K562 (cell line): Measurements from ENCODE around the gene GPR15LG. TPM values are rescaled to one million over a fixed set of nuclear protein-coding genes. Genes with fewer than 3 reads are reported as not detected.
"Not testable (repeated sequence)": the region's sequence is repeated elsewhere in the genome, so short reads cannot be mapped to it uniquely, and the experiment has no call there.

Experiments used
- ATAC-seq: fragments of 200-7000 bp; cut with Tn5 transposase; 3 replicates; pipeline ENCODE4 v1.9.1; 2020; ENCODE audit warnings: moderate library complexity
- BruUV-seq: library from RNA; stranded (reverse); fragments of 400-500 nt; replicated peaks from 2 replicates; lab custom pipeline; 2021; lab: Mats Ljungman, UMichigan
- CTCF ChIA-PET: fragments of 300-600 bp; formaldehyde crosslinking; extraction: SDS; loops from one replicate; lab custom pipeline; 2021; ENCODE audit warnings: low intra/inter-chr PET ratio; lab: Yijun Ruan, JAX
- POLR2A ChIA-PET: fragments of 300-600, 350-650 bp; sonication (Branson Sonifier 250); formaldehyde crosslinking; extraction: SDS; loops from one replicate; lab custom pipeline; 2021; ENCODE audit warnings: antibody characterized with exemption, inconsistent platforms; lab: Yijun Ruan, JAX
- DNase-seq, 4 experiments: peaks; one replicate each; pipeline versions ENCODE4 v3.0.0 to v3.0.0-alpha.2; 2011 to 2018; ENCODE audit warnings: low spot score in 3 of 4, mixed read lengths in 3 of 4; ENCODE audit errors: extremely low read depth in 1 of 4
- FAIRE-seq: peaks from 2 replicates; lab custom pipeline; 2011; peaks lifted over from hg19 to GRCh38; lab: Jason Lieb, UNC
- H2AFZ ChIP-seq: 2 replicates; pipeline ENCODE4 v1.6.0; 2011; ENCODE audit warnings: low read depth, low read length, control low read depth, inconsistent platforms
- H3K27ac ChIP-seq: fragments of 200-600 bp; 3 replicates; pipeline ENCODE4 v1.8.0; 2011; ENCODE audit warnings: low read depth, mild to moderate bottlenecking, control low read depth, inconsistent platforms, low read length, moderate library complexity, mixed read lengths; ENCODE audit errors: extremely low read depth
- H3K27me3 ChIP-seq, 2 experiments: fragments of 300-600 bp in 1 of 2; 2 replicates in 1 of 2; 3 replicates in 1 of 2; pipeline versions ENCODE4 v1.6.0 to v1.8.0; 2011; ENCODE audit warnings: inconsistent platforms in 2 of 2, low read length in 2 of 2, mild to moderate bottlenecking in 1 of 2, mixed read lengths in 1 of 2, moderate library complexity in 1 of 2; ENCODE audit not compliant: control insufficient read depth in 2 of 2, insufficient read depth in 2 of 2
- H3K36me3 ChIP-seq: fragments of 300-600 bp; 3 replicates; pipeline ENCODE4 v1.8.0; 2011; ENCODE audit warnings: mild to moderate bottlenecking, low read length, inconsistent platforms; ENCODE audit not compliant: control insufficient read depth, insufficient read depth
- H3K4me1 ChIP-seq, 2 experiments: fragments of 200-600 bp in 1 of 2; replicated peaks in 1 of 2; 2 replicates in 1 of 2; 3 replicates in 1 of 2; pipeline versions ENCODE4 v1.5.1 to v1.8.0; 2011; ENCODE audit warnings: inconsistent platforms in 2 of 2, low read length in 2 of 2, mild to moderate bottlenecking in 1 of 2, mixed read lengths in 1 of 2, moderate library complexity in 1 of 2; ENCODE audit not compliant: control insufficient read depth in 2 of 2, insufficient read depth in 2 of 2
- H3K4me2 ChIP-seq: 2 replicates; pipeline ENCODE4 v1.6.1; 2011; ENCODE audit warnings: low read length, control low read depth, inconsistent platforms, mixed read lengths; ENCODE audit not compliant: insufficient read depth
- H3K4me3 ChIP-seq: fragments of 200-600 bp; sonication (generic), shearing (Covaris generic); 2 replicates; pipeline ENCODE4 v1.5.1; 2016; ENCODE audit warnings: control low read depth, inconsistent platforms
- H3K79me2 ChIP-seq: fragments of 200-600 bp; 3 replicates; pipeline ENCODE4 v1.8.0; 2011; ENCODE audit warnings: low read length, inconsistent platforms; ENCODE audit not compliant: control insufficient read depth, insufficient read depth
- H3K9ac ChIP-seq, 2 experiments: 2 replicates each; pipeline versions ENCODE4 v1.6.0 to v1.6.1; 2011; ENCODE audit warnings: low read depth in 2 of 2, low read length in 2 of 2, control low read depth in 1 of 2, inconsistent platforms in 1 of 2, mild to moderate bottlenecking in 1 of 2, mixed read lengths in 1 of 2; ENCODE audit not compliant: insufficient read depth in 1 of 2
- H3K9me1 ChIP-seq: one replicate; pipeline ENCODE4 v1.6.0; 2011; ENCODE audit warnings: inconsistent platforms, mild to moderate bottlenecking, low read length, moderate library complexity; ENCODE audit not compliant: control insufficient read depth, insufficient read depth
- H3K9me3 ChIP-seq: replicated peaks from 2 replicates; pipeline ENCODE4 v1.5.1; 2011; ENCODE audit warnings: low read depth, low read length, inconsistent platforms; ENCODE audit not compliant: control insufficient read depth, insufficient read depth
- H4K20me1 ChIP-seq: replicated peaks from 2 replicates; pipeline ENCODE4 v1.6.1; 2011; ENCODE audit warnings: low read length, inconsistent platforms, mixed read lengths; ENCODE audit not compliant: control insufficient read depth, insufficient read depth
- WGBS: fragments of 100-300 bp; shearing (Covaris generic); methylation state at CpG from one replicate; pipeline ENCODE4 v1.1.6; 2016; ENCODE audit warnings: low coverage, mixed read lengths; ENCODE audit not compliant: insufficient coverage; ENCODE audit errors: missing lambda C conversion rate; 5-methylcytosine and 5-hydroxymethylcytosine counted together
- in situ Hi-C: fragments of 300-500 bp; cut with MboI; formaldehyde crosslinking; loops from 4 replicates; pipeline ENCODE4 v1.15.0; 2018; ENCODE audit warnings: inconsistent platforms, mixed read lengths
- intact Hi-C: fragments of 100-400 bp; cut with micrococcal nuclease; formaldehyde crosslinking; loops from 2 replicates; pipeline ENCODE4 v1.14.2; 2022
- polyA plus RNA-seq, 8 experiments: library from polyadenylated mRNA; depleted of rRNA in 4 of 8; stranded (reverse) in 5 of 8; unstranded in 3 of 8; fragments of >200 nt; fragmentation: Nextera tagmentation in 2 of 8; fragmentation: Illumina TruSeq in 1 of 8; extraction: Ambion mirVana in 2 of 8; extraction: Trizol in 1 of 8; gene quantifications; 2 replicates each; pipeline versions ENCODE4 v1.2.1 to v1.2.3, GENCODE V29; 2011 to 2014; ENCODE audit warnings: inconsistent platforms in 1 of 8, missing spikeins in 1 of 8
- total RNA-seq, 7 experiments: library from RNA; depleted of rRNA in 6 of 7; stranded (reverse); fragments of >200 nt in 6 of 7; fragmentation: Illumina TruSeq in 2 of 7; extraction: Trizol in 2 of 7; gene quantifications; 2 replicates each; pipeline versions ENCODE4 v1.2.1 to v1.2.3, GENCODE V29; 2011 to 2021; ENCODE audit warnings: low replicate concordance in 1 of 7
- TF ChIP-seq, protein P1 (sequence below): fragments of 450-650 bp; formaldehyde crosslinking; IDR thresholded peaks from 2 replicates; pipeline ENCODE4 v1.4.0; 2020; ENCODE audit warnings: mild to moderate bottlenecking, moderate library complexity

GPR15LG gene
- total and polyA plus RNA-seq, 9 of the 15 experiments (the other 6 are each of a cell fraction or from before 2014, with no cell fraction given): 0.51 TPM; not detected in 8

DNA sequence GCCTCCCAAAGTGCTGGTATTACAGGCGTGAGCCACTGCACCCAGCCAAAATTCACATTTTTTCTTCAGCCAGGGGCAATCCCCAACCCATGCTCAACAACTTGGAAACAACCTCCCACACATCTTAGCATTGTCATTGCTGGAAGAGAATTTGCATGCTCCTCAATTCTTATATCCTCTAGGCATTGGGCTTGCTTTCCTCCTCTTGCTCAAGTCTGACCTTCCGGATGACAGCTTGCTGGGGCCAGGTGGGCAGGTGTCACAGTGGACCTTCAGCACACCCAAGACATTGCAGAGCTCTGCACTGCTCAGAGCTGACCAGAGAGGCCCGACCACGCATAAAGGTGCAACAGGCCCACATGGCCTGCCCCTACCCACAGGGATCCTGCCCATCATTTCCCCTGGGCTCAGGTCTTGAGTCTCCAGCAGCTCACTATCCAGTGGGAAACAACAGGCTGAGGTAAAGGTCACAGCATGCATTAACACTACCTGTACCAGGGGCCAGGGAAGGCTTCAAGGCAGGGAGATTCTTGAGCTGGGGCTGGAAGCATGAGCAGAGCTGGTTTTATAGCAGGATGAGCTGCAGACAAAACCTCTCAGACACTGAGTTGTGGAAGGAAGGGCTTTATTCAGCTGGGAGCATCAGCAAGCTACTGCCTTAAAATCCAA is 6.8 kb upstream of the GPR15LG start (continued):
- TF ChIP-seq, protein P1, sequence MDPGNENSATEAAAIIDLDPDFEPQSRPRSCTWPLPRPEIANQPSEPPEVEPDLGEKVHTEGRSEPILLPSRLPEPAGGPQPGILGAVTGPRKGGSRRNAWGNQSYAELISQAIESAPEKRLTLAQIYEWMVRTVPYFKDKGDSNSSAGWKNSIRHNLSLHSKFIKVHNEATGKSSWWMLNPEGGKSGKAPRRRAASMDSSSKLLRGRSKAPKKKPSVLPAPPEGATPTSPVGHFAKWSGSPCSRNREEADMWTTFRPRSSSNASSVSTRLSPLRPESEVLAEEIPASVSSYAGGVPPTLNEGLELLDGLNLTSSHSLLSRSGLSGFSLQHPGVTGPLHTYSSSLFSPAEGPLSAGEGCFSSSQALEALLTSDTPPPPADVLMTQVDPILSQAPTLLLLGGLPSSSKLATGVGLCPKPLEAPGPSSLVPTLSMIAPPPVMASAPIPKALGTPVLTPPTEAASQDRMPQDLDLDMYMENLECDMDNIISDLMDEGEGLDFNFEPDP (CRISPR knock-in tag): no peak

DNA sequence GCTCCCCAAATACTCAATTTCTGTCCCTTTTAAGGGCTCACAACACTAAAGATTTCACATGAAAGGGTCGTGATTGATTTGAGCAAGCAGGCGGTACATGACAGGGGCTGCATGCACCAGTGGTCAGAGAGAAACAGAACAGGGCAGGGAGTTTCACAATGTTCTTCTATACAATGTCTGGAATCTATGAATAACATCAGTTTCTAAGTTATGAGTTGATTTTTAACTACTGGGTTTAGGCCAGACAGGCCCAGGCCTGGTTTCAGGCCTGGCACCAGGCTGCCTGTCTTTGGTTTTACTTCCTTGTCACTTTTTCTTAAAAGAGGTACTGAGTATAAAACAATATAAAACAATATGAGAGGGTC is 6.3 kb upstream of the GPR15LG start:
- H3K4me3 ChIP-seq, H2AFZ ChIP-seq, BruUV-seq, H3K4me2 ChIP-seq, H4K20me1 ChIP-seq, DNase-seq, H3K9me1 ChIP-seq, in situ Hi-C loops, intact Hi-C loops, H3K27ac ChIP-seq, H3K36me3 ChIP-seq, H3K9me3 ChIP-seq, H3K9ac ChIP-seq, CTCF ChIA-PET, ATAC-seq, H3K4me1 ChIP-seq, FAIRE-seq, H3K79me2 ChIP-seq: not testable (repeated sequence)
- POLR2A ChIA-PET: interaction anchor here (1.1 kb wide), 1 partner anchor 19 kb away, joined by 3 read pairs; no protein-coding TSS in a partner anchor
- peaks cover 20 to 30% of the 10 kb centered on the region in 2 experiments for H3K27me3 ChIP-seq
- 6% methylated on average over 2 of the region's 2 CpGs for WGBS

DNA sequence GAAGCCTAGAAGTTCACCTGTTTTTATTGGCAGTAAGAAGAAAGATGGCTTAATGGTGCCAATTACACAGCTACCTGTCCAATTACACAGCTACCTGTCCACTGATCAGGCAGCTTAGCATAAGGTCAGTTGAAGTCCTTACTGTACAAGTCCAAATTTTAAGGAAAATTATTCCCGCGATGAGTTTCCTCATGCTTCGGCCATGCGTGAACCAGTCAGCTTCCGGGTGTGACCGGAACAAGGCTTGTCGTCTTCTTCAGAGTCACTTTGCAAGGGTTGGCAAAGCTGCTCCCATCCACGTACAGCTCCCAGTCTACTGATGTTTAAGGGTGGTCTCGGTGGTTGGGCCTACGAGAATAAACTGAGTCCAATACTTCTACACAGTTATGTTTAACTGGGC is 5.2 kb upstream of the GPR15LG start:
- H3K4me1 ChIP-seq, BruUV-seq, intact Hi-C loops, DNase-seq, H3K4me2 ChIP-seq, H3K9me3 ChIP-seq, H3K9me1 ChIP-seq, ATAC-seq, H3K27ac ChIP-seq, H3K36me3 ChIP-seq, H3K79me2 ChIP-seq, in situ Hi-C loops, FAIRE-seq, H4K20me1 ChIP-seq, H3K9ac ChIP-seq, H3K4me3 ChIP-seq, CTCF ChIA-PET: not testable (repeated sequence)
- Histone ChIP-seq H3K27me3 (peaks cover 28 to 36% of the 10 kb centered on the region in 2 experiments), H2AFZ (peak overlapping the region; percentile 32; the same call in 1 of the 2 replicates)
- POLR2A ChIA-PET: interaction anchor here (0.7 to 1.8 kb wide), 3 partner anchors 10 to 43 kb away, joined by 3 to 9 read pairs (median 5); no protein-coding TSS in a partner anchor
- WGBS: 26% methylated on average over 10 of the region's 10 CpGs

DNA sequence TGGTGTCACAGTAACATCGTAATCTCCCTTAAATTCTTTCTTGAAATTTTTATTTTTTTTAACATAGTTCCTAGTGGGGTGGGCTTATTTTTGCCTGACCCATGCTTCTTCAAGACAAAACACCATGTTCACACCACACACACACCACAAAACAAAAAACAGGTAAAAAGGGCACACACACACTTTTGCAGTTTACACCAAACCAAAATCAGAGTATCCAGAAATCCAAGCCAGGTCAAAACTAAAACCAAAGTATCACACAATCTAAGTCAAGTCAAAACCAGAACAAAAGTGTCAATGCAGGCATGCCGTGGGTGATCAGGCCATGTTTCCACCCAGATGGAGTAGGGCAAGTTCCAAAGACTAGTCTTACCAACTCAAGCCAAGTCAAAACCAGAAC is 2.4 kb upstream of the GPR15LG start:
- H3K4me3 ChIP-seq, H4K20me1 ChIP-seq, in situ Hi-C loops, CTCF ChIA-PET, FAIRE-seq, H3K27ac ChIP-seq, DNase-seq, H3K9me3 ChIP-seq, H3K9ac ChIP-seq, H3K4me2 ChIP-seq, BruUV-seq, H3K36me3 ChIP-seq, H3K79me2 ChIP-seq, H2AFZ ChIP-seq, intact Hi-C loops, H3K4me1 ChIP-seq, ATAC-seq, H3K9me1 ChIP-seq: not testable (repeated sequence)
- POLR2A ChIA-PET: interaction anchor here (1.3 kb wide), 1 partner anchor 13 kb away, joined by 3 read pairs; no protein-coding TSS in a partner anchor
- WGBS: 0% methylated on average over 2 of the region's 2 CpGs
- H3K27me3 ChIP-seq: peaks cover 21 to 26% of the 10 kb centered on the region in 2 experiments; a peak in 4 of 5 replicates
